Hindlimb muscle (tissue), 1 donor: ENCODE data around the gene ITGAL. TPM values are rescaled to one million over a fixed set of nuclear protein-coding genes. Genes with fewer than 3 reads are reported as not detected.
"Not testable (repeated sequence)": the region's sequence is repeated elsewhere in the genome, so short reads cannot be mapped to it uniquely, and the experiment has no call there.

Source experiments
- DNase-seq: peaks from one replicate; pipeline ENCODE4 v3.0.0-alpha.2; 2013
- polyA plus RNA-seq: library from polyadenylated mRNA; unstranded; fragments of 120-200 nt; gene quantifications from one replicate; pipeline ENCODE4 v1.2.1, GENCODE V29; 2013; ENCODE audit not compliant: insufficient read length

Gene ITGAL
- polyA plus RNA-seq, 1 donor = 4.1 TPM

- DNase-seq = no peak
Measured at GRCh38 chr16:30457743-30458560, 14.6 kb upstream of the ITGAL start.

- peak; percentile 15 for DNase-seq
Measured at GRCh38 chr16:30458561-30459394, 13.8 kb upstream of the ITGAL start.

GRCh38 chr16:30459456-30459855 is 13.1 kb upstream of the ITGAL start:
- DNase-seq = no peak

- not testable (repeated sequence) for DNase-seq
Measured at GRCh38 chr16:30461426-30461825, 11.1 kb upstream of the ITGAL start.

GRCh38 chr16:30464078-30464477 is 8.5 kb upstream of the ITGAL start:
- no peak for DNase-seq

- no peak for DNase-seq
Measured at GRCh38 chr16:30470170-30470512, 2.4 kb upstream of the ITGAL start.

GRCh38 chr16:30470632-30470995 is 1.9 kb upstream of the ITGAL start:
- no peak for DNase-seq

- DNase-seq = peak; percentile 19
Measured at GRCh38 chr16:30473231-30474073, 910 bp downstream of the ITGAL start.

GRCh38 chr16:30474074-30474452 is 1.5 kb downstream of the ITGAL start:
- no peak for DNase-seq

GRCh38 chr16:30474684-30475083 is 2.1 kb downstream of the ITGAL start:
- no peak for DNase-seq

- DNase-seq = no peak
Measured at GRCh38 chr16:30476991-30477390, 4.4 kb downstream of the ITGAL start.

GRCh38 chr16:30477773-30478172 is 5.2 kb downstream of the ITGAL start:
- DNase-seq = not testable (repeated sequence)

- no peak for DNase-seq
Measured at GRCh38 chr16:30478766-30479478, 6.4 kb downstream of the ITGAL start.

GRCh38 chr16:30481381-30481780 is 8.8 kb downstream of the ITGAL start:
- no peak for DNase-seq

- no peak for DNase-seq
Measured at GRCh38 chr16:30482366-30482765, 9.8 kb downstream of the ITGAL start.

- DNase-seq = no peak
Measured at GRCh38 chr16:30484887-30485286, 12.3 kb downstream of the ITGAL start.

- DNase-seq = no peak
Measured at GRCh38 chr16:30485818-30486436, 13.4 kb downstream of the ITGAL start.

- no peak for DNase-seq
Measured at GRCh38 chr16:30488764-30489605, 16.4 kb downstream of the ITGAL start.

GRCh38 chr16:30490210-30490609 is 17.7 kb downstream of the ITGAL start:
- DNase-seq = no peak

GRCh38 chr16:30491229-30491628 is 18.7 kb downstream of the ITGAL start:
- no peak for DNase-seq
